ENCODE results near the gene PRR7. TPM values are rescaled to one million over a fixed set of nuclear protein-coding genes. Genes with fewer than 3 reads are reported as not detected.

Gene PRR7, protein sequence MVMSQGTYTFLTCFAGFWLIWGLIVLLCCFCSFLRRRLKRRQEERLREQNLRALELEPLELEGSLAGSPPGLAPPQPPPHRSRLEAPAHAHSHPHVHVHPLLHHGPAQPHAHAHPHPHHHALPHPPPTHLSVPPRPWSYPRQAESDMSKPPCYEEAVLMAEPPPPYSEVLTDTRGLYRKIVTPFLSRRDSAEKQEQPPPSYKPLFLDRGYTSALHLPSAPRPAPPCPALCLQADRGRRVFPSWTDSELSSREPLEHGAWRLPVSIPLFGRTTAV
- 4.8 TPM in 2 replicates for total RNA-seq
- polyA plus RNA-seq, result 11.7 and 14.3 TPM in 2 replicates

GRCh38 chr5:177446200-177447065 lies at the start of gene PRR7:
PRR7 (plus strand) TSS chr5:177446814; CDS start chr5:177455068, 8,254 bp downstream.
- Histone ChIP-seq H3K9me3 (ENCODE audit: low read depth) (no peaks in the 10 kb centered on the region), H3K9me2 (replicated peaks; ENCODE audit: insufficient read depth) (no peaks in the 10 kb centered on the region), H3K27ac (no peak within 1 kb of the TSS), H3K4me2 (peak within 1 kb of the TSS; percentile 100), H2AFZ (peak within 1 kb of the TSS; percentile 74), H3K4me1 (ENCODE audit: insufficient read depth) (peaks cover 13% of the 10 kb centered on the region), H3K4me3 (peak within 1 kb of the TSS; percentile 97), H3K27me3 (peaks cover 3% of the 10 kb centered on the region), H3K36me3 (replicated peaks; ENCODE audit: insufficient read depth, low read depth) (no peaks in the 10 kb centered on the region), H3K79me2 (no peaks in the 10 kb centered on the region), H4K20me1 (ENCODE audit: insufficient read depth, poor library complexity, severe bottlenecking) (no peaks in the 10 kb centered on the region)
- TF ChIP-seq EZH2phosphoT487 (IDR thresholded peaks at IDR 0.05; ENCODE audit: low read depth, severe bottlenecking, unreplicated experiment), result no peak
- TF ChIP-seq CTCF (IDR thresholded peaks at IDR 0.05; ENCODE audit: poor library complexity), result no peak
- TF ChIP-seq EZH2 (IDR thresholded peaks at IDR 0.05; ENCODE audit: borderline replicate concordance), result no peak
- WGBS (ENCODE audit: low lambda C conversion rate, missing lambda C conversion rate), result 2% methylated on average over 60 of the region's 89 CpGs
- peak; percentile 82 for DNase-seq (ENCODE audit: low spot score)

- Histone ChIP-seq H3K4me2 (no peak overlapping the region), H3K4me3 (no peak overlapping the region), H3K79me2 (no peaks in the 10 kb centered on the region), H4K20me1 (ENCODE audit: insufficient read depth, poor library complexity, severe bottlenecking) (no peaks in the 10 kb centered on the region), H3K27ac (no peak overlapping the region), H3K4me1 (ENCODE audit: insufficient read depth) (peaks cover 4% of the 10 kb centered on the region), H3K36me3 (replicated peaks; ENCODE audit: insufficient read depth, low read depth) (no peaks in the 10 kb centered on the region), H3K9me3 (ENCODE audit: low read depth) (no peaks in the 10 kb centered on the region), H2AFZ (no peak overlapping the region), H3K27me3 (peaks cover 4% of the 10 kb centered on the region), H3K9me2 (replicated peaks; ENCODE audit: insufficient read depth) (no peaks in the 10 kb centered on the region)
- no peak for TF ChIP-seq EZH2phosphoT487 (IDR thresholded peaks at IDR 0.05; ENCODE audit: low read depth, severe bottlenecking, unreplicated experiment)
- TF ChIP-seq EZH2 (IDR thresholded peaks at IDR 0.05; ENCODE audit: borderline replicate concordance), result no peak
- no peak for TF ChIP-seq CTCF (IDR thresholded peaks at IDR 0.05; ENCODE audit: poor library complexity)
- no peak for DNase-seq (ENCODE audit: low spot score)
- 90% methylated on average over 12 of the region's 16 CpGs for WGBS (ENCODE audit: low lambda C conversion rate, missing lambda C conversion rate)
These were observed 48.7 kb upstream of the PRR7 start for GRCh38 chr5:177397875-177398390.

- H4K20me1 ChIP-seq (ENCODE audit: insufficient read depth, poor library complexity, severe bottlenecking), result no peaks in the 10 kb centered on the region
- peaks cover 18% of the 10 kb centered on the region for H3K4me1 ChIP-seq (ENCODE audit: insufficient read depth)
- DNase-seq (ENCODE audit: low spot score), result no peak
- 98% methylated on average over 81 of the region's 92 CpGs for WGBS (ENCODE audit: low lambda C conversion rate, missing lambda C conversion rate)
- H3K9me2 ChIP-seq (replicated peaks; ENCODE audit: insufficient read depth), result no peaks in the 10 kb centered on the region
- no peaks in the 10 kb centered on the region for H3K79me2 ChIP-seq
- H3K27me3 ChIP-seq, result peaks cover 8% of the 10 kb centered on the region
- H3K9me3 ChIP-seq (ENCODE audit: low read depth), result no peaks in the 10 kb centered on the region
- H3K27ac ChIP-seq, result no peak within 1 kb of the TSS
- no peak within 1 kb of the TSS for H3K4me2 ChIP-seq
- H3K36me3 ChIP-seq (replicated peaks; ENCODE audit: insufficient read depth, low read depth), result no peaks in the 10 kb centered on the region
- no peak within 1 kb of the TSS for H2AFZ ChIP-seq
- no peak within 1 kb of the TSS for H3K4me3 ChIP-seq
- TF ChIP-seq EZH2 (IDR thresholded peaks at IDR 0.05; ENCODE audit: borderline replicate concordance) (no peak), CTCF (IDR thresholded peaks at IDR 0.05; ENCODE audit: poor library complexity) (no peak), EZH2phosphoT487 (IDR thresholded peaks at IDR 0.05; ENCODE audit: low read depth, severe bottlenecking, unreplicated experiment) (no peak)
These were observed 46.4 kb upstream of the PRR7 start, which contains the start of gene PFN3 for GRCh38 chr5:177399997-177400868. PFN3 (minus strand) TSS chr5:177400661; CDS start chr5:177400576, 85 bp downstream.

All from hepatocyte (in vitro differentiated cells).